Middle frontal gyrus (tissue), 1 donor: ENCODE measurements around the gene LCAT.
"Not testable (repeated sequence)": the region's sequence is repeated elsewhere in the genome, so short reads cannot be mapped to it uniquely, and the experiment has no call there.

ENCODE experiments used
- DNase-seq: peaks from one replicate; pipeline ENCODE4 v3.0.0-alpha.2; 2015; ENCODE audit warnings: low spot score; ENCODE audit errors: extremely low spot score

The LCAT gene

DNA sequence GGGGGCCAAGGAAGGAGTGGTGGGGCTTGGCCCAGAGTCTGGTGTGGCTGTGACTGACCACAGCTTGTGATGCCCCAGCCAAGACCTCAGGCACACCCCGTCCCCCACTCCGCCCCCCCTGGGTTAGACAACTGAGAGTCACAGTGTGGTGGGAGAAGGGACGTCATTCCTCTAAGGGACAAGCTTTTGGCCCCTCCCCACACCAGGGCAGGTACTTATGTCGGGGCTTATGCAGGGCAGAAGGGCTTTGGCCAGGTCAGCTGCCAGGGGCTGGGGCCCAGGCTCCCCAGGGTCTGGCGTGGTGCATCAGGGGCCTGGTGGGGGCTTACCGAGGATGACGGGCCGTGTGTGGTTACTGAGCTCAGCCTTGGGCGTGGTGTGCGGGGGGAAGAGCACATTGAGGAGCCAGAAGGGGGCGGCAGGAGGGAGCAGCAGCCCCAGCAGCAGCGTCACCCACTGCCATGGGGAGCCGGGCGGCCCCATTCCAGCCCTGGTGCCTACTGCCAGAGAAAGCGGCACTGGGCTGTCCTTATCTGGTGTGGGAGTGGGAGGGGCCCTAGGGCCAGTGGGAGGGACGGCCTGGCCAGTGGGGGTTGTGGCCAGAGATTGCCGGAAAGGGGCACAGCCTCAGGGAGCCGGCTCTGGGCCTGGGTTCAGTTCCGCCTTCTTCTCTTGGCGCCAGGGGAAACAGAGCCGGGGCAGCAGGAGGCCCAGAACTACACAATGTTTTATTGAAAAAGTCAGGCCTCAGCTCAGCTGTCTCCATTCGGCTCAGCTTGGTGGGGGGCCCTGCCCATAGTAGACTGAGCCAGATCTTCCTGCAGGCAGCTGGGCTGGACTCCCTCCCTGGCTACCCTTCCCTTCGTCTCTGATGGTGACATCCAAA, at the start of gene LCAT:
Gene LCAT (minus strand): TSS at position 502 of the 886 bp plus-strand sequence. CDS start 19 bp downstream, at position 483.
- peak; percentile 54 for DNase-seq

DNA sequence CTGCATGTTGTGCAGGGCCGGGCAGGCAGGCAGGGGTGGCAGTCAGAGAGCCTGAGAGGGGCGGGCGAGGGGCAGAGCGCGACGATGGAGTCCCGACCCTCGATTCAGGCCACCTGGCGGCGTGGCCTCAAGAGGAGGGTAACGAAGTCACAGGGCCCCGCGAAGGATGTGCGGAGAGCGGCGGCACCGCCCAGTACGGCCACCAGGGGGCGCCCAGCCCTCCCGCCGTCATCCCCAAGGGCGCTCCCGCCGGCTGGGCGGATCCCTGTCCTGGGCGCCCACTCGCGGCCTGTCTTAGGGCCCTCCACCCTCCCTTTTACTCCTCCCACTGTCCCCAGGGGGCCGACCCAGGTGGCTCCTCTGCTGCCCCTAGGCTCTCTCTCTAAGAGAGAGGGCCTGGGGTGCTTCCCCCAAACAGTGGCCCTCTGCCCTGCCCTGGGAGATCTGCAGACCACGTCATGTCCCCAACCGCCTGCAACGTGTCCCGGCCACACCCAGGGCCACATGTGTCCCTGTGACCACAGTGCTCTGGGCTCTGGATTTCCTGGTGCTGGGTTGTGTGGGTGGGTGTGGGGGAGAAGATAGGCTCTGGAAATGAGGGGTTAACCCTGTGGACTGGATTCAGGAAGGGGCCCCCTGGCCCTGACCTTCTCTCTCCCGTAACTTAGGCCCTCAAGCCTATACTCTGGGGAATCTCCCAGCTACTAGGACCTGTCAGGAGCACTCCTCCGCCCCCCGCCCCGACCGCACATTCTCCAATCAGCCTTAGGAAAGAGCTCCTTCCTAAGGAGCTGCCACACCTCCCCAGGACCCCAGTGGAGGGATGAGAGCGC, 49.5 kb upstream of the LCAT start:
- no peak for DNase-seq

DNA sequence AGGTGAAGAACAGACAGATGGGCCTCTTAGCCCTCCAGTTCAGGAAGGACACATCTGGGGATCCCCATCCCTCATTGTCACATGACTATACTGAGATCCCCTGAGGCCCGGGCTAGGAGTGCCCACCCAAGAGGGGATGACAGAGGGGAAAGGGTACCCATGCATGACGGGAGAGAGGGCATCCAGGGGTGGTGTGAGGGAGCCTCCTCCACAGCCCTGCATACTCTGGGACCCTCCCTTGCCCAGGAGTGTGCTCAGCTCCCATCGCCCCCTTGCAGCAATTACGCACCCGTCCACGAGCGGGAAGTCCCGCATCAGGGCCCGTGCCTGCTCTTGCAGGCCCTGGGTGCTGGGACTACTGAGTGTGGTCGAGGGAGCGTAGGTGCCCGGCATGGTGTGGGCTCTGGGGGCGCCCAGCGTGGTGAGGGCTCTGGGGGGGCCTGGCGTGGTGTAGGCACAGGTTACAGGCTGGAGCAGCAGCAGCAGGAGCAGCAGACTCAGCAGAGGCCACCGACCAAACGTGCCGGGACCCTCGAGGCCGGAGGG, 48.8 kb upstream of the LCAT start:
- DNase-seq = no peak

- no peak for DNase-seq
Observed at GRCh38 chr16:67990018-67990386, 46.1 kb upstream of the LCAT start.

GRCh38 chr16:67989322-67990017, 45.5 kb upstream of the LCAT start:
- no peak for DNase-seq

GRCh38 chr16:67988675-67989074, 44.8 kb upstream of the LCAT start:
- DNase-seq = no peak

DNA sequence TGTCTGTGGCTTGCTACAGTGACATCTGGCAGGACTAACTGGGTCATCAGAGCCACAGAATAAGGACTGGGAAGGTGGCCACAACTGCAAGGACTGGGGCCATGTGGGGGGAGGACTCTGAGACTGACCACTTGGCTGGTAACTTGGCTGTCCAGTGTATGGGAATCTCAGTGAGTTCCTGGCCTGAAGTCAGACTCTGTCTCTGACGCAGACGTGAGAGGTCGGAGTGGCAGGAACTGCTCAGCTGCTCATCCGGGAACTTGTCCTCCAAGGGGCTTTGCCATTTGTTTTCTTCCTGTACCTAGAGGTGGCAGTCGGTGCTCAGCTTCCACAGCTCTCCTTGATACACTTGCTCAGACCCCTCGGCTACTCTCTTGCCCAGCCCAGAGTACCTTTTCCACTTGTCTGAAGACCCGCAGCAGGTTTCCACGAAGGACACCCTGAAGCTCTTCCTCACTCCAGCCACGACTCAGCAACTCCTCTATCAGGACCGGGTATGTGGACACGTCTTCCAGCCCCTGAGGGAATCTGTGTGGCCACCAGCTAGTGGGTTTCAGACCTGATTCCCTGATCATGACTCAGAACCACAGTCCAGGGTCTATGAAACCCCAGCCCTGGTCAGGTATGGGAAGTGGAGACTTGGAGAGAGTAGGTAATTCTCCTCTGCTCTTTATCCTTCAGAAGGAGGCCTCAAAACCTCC, 43.7 kb upstream of the LCAT start:
- DNase-seq = no peak

GRCh38 chr16:67986949-67987348, 43.0 kb upstream of the LCAT start:
- no peak for DNase-seq

- no peak for DNase-seq
Observed at GRCh38 chr16:67982011-67982696, 38.2 kb upstream of the LCAT start.

DNA sequence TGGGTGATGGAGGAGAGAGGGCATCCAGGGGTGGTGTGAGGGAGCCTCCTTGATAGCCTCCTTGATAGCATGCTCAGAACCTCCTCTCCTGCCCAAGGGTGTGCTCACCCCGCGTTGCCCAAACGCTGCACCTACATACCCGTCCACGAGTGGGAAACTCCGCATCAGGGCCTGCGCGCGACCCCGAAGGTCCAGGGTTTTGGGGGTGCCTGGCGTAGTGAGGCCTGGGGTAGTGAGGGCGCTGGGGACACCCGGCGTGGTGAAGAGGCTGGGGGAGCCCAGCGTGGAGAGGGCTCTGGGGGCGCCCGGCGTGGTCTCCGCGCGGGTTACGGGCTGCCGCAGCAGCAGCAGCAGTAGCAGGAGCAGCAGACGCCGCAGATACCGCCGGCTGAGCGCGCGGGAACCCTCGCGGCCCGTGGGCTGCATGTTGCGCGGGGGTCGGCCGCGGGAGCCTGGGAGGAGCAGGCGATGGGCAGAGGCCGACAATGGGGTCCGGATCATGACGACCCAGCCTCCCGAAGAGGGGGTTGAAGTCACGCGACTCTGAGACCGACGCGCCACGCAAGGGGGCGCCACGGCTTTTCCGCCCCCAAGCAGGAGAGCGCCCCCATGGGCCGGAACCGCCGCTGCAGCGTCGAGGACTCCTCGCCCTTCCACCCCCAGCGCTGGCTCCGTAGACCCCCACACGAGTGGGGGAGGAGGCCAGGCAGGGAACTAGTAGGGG, 36.2 kb upstream of the LCAT start, which contains the start of gene DPEP3:
Gene DPEP3 (minus strand): TSS at position 545 of the 724 bp plus-strand sequence. CDS start 119 bp downstream, at position 426.
- DNase-seq = no peak

GRCh38 chr16:67977469-67978227, 33.7 kb upstream of the LCAT start:
- DNase-seq = no peak

GRCh38 chr16:67977005-67977404, 33.1 kb upstream of the LCAT start:
- DNase-seq = no peak

- no peak for DNase-seq
Observed at GRCh38 chr16:67976205-67976604, 32.3 kb upstream of the LCAT start.

GRCh38 chr16:67975321-67976105, 31.6 kb upstream of the LCAT start:
- no peak for DNase-seq

DNA sequence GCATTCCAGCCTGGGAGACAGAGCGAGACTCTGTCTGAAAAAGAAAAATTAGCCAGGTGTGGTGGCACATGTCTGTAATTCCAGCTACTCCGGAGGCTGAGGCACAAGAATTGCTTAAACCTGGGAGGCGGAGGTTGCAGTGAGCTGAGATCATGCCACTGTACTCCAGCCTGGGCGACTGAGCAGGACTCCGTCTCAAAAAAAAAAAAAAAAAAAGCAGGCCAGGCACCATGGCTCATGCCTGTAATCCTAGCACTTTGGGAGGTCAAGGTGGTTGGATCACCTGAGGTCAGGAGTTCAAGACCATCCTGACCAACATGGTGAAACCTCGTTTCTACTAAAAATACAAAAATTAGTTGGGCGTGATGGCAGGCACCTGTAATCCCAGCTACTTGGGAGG, 28.4 kb upstream of the LCAT start:
- not testable (repeated sequence) for DNase-seq

DNA sequence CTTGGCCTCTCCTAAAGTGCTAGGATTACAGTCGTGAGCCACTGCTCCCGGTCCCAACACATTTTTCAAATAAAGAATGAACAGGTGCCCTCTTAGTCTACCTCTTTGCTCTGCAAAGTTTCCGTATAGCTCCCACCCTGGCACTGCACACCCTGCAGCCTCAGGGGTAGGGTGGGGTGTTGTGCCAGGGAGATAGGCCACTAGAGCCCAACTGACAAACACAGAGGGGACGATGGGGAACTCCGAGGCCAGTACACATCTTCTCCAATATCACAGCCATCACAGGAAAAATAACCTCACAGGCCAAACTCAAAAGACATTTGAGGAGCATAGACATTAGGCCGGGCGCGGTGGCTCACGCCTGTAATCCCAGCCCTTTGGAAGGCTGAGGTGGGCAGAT, 27.2 kb upstream of the LCAT start:
- DNase-seq = no peak

DNA sequence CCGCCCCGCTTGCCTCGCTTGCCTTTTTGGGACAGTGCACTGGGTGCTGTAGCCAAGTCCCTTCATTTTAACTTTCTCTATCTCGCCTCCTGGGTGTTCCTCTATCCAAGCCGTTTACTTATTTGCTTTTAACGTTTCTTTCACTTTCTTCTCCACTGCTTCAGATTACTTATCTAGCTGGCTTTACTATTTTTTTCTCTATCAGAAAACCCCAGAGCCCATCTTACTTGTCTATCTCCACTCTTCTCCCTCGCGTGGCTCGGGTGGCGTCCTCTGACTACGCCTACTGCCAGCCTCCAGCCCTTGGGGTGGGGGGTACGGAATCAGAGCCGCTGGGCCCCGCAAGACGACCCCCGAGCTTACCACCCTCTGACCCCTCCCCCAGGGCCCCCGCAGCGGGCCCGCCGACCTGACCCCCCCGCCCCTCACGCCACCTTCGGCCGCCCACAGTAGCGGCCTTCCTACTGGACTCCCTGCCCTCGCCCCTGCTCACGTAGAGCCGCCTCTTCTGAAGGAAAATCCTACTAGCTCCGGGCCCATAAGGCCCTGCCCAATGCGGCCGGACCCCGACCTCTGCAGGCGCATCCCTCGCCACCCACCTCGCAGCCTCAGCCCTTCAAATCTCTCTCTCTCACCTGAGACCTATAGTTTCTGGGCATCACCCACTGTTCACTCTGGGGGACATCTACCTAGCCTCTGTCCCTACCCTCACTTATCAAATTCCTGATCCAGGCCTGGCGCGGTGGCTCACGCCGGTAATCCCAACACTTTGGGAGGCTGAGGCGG, 25.5 kb upstream of the LCAT start:
- DNase-seq = no peak
